ENCODE results near the gene MYL12A. TPM values are rescaled to one million over a fixed set of nuclear protein-coding genes. Genes with fewer than 3 reads are reported as not detected.

MYL12A gene
- total and polyA plus RNA-seq, 2 of the 8 experiments (the other 6 are each of a cell fraction or from before 2014, with no cell fraction given), result 188 to 247 TPM

GRCh38 chr18:3304832-3305231 is 57.2 kb downstream of the MYL12A start:
- no peak for FAIRE-seq
- no peak overlapping the region for H3K4me3 ChIP-seq (ENCODE audit: extremely low read depth in 1 of 4, insufficient read depth in 2 of 4, low read depth in 3 of 4, low read length in 4 of 4)

More at GRCh38 chr18:3304832-3305231, 57.2 kb downstream of the MYL12A start:
- no peaks in the 10 kb centered on the region for H3K79me2 ChIP-seq (ENCODE audit: control insufficient read depth in 1 of 2, insufficient read depth in 2 of 2, low read length in 2 of 2)
- peaks cover 0 to 6% (median 1%) of the 10 kb centered on the region in 4 experiments; a peak in 3 of 7 replicates for H3K4me1 ChIP-seq (replicated peaks in 1 of 4; ENCODE audit: control insufficient read depth in 3 of 4, insufficient read depth in 4 of 4, low read length in 3 of 4)
- H2AK5ac ChIP-seq (ENCODE audit: low read depth, low read length), result no peak overlapping the region
- POLR2A ChIA-PET (ENCODE audit: partially characterized antibody), result interaction anchor here (0.6 kb wide), 1 partner anchor 28 kb away, joined by 3 read pairs; no protein-coding TSS in a partner anchor
- H2BK15ac ChIP-seq (ENCODE audit: low read length), result no peak overlapping the region
- no peak overlapping the region for H3K18ac ChIP-seq (ENCODE audit: extremely low read depth, low read length)
- no peak overlapping the region for H3K23ac ChIP-seq (ENCODE audit: insufficient read length)
- H3K56ac ChIP-seq (replicated peaks; ENCODE audit: insufficient read length, low read depth, low read length), result no peak overlapping the region
- no peaks in the 10 kb centered on the region for H3K27me3 ChIP-seq (replicated peaks in 1 of 4; ENCODE audit: control insufficient read depth in 3 of 4, extremely low read depth in 1 of 4, insufficient read depth in 3 of 4, low read length in 3 of 4)
- H3K79me1 ChIP-seq (ENCODE audit: low read depth, low read length), result no peaks in the 10 kb centered on the region
- no peak overlapping the region for H3K27ac ChIP-seq (ENCODE audit: low read depth, low read length)
- H2BK12ac ChIP-seq (ENCODE audit: low read depth, low read length), result no peak overlapping the region
- no peaks in the 10 kb centered on the region for H3K9me3 ChIP-seq (ENCODE audit: insufficient read depth in 2 of 2, low read depth in 1 of 2, low read length in 1 of 2)
- no peaks in the 10 kb centered on the region for H4K20me1 ChIP-seq (replicated peaks in 1 of 2; ENCODE audit: control insufficient read depth in 1 of 2, insufficient read depth in 2 of 2, low read length in 2 of 2)
- H3K9ac ChIP-seq (replicated peaks in 1 of 4; ENCODE audit: extremely low read depth in 1 of 4, low read depth in 3 of 4, low read length in 3 of 4), result no peak overlapping the region
- TF ChIP-seq EGR1 (IDR thresholded peaks at IDR 0.05; ENCODE audit: borderline replicate concordance, low read depth, low read length) (no peak), SIN3A (conservative IDR thresholded peaks at IDR 0.05 in 1 of 2, IDR thresholded peaks at IDR 0.05 in 1 of 2; ENCODE audit: low read depth in 1 of 2, low read length in 2 of 2) (no peak)
- no peaks in the 10 kb centered on the region for H3K36me3 ChIP-seq (ENCODE audit: control insufficient read depth in 2 of 4, insufficient read depth in 4 of 4, low read length in 3 of 4)
- CTCF ChIA-PET (ENCODE audit: partially characterized antibody), result interaction anchor here (1.0 to 1.2 kb wide), 2 partner anchors 18 to 163 kb away, joined by 4 read pairs; no protein-coding TSS in a partner anchor
- H3K4ac ChIP-seq (replicated peaks; ENCODE audit: insufficient read length, low read depth, low read length), result no peak overlapping the region
- H3K14ac ChIP-seq (ENCODE audit: insufficient read length), result no peak overlapping the region
- no peak overlapping the region for H3K4me2 ChIP-seq (ENCODE audit: insufficient read depth in 1 of 2, low read depth in 2 of 2, low read length in 2 of 2)
- no peaks in the 10 kb centered on the region for H3K23me2 ChIP-seq (ENCODE audit: low read depth, low read length)
- WGBS, 2 experiments (ENCODE audit: extremely low coverage in 1 of 2, insufficient coverage in 1 of 2, insufficient read length in 1 of 2, insufficient replicate concordance in 2 of 2, low coverage in 1 of 2, low lambda C conversion rate in 2 of 2, missing lambda C conversion rate in 1 of 2), result 89% methylated on average over 1 of the region's 1 CpG; no CpG with 5 or more reads in 1 of the 2 experiments
- H2BK20ac ChIP-seq (ENCODE audit: low read length), result no peak overlapping the region
- no peak overlapping the region for H2BK5ac ChIP-seq (ENCODE audit: low read depth, low read length)
- DNase-seq (ENCODE audit: low read depth in 1 of 2, low spot score in 2 of 2), result no peak
- no peak overlapping the region for H4K8ac ChIP-seq (ENCODE audit: extremely low read depth, insufficient read depth, low read length)
- no peak overlapping the region for H4K5ac ChIP-seq (ENCODE audit: insufficient read length, low read depth, low read length)
- no peak overlapping the region for H2BK120ac ChIP-seq (replicated peaks; ENCODE audit: low read depth, low read length)
- H4K91ac ChIP-seq (replicated peaks; ENCODE audit: insufficient read length, low read length), result no peak overlapping the region
- no peak overlapping the region for H2AFZ ChIP-seq (ENCODE audit: low read length)
